BLaER1 (cell line): ENCODE measurements around the gene LIME1.

Source experiments
- H3K27ac ChIP-seq: shearing (Covaris generic); formaldehyde crosslinking; 2 replicates; pipeline ENCODE4 v1.8.1; 2022
- H3K27me3 ChIP-seq: shearing (Covaris generic); formaldehyde crosslinking; 2 replicates; pipeline ENCODE4 v1.8.1; 2022
- H3K36me3 ChIP-seq: shearing (Covaris generic); formaldehyde crosslinking; 2 replicates; pipeline ENCODE4 v1.8.1; 2022
- H3K4me1 ChIP-seq: shearing (Covaris generic); formaldehyde crosslinking; 2 replicates; pipeline ENCODE4 v1.8.1; 2022
- H3K4me2 ChIP-seq: shearing (Covaris generic); formaldehyde crosslinking; 2 replicates; pipeline ENCODE4 v1.8.1; 2022
- H3K4me3 ChIP-seq: shearing (Covaris generic); formaldehyde crosslinking; 2 replicates; pipeline ENCODE4 v1.8.1; 2022
- H3K9ac ChIP-seq: shearing (Covaris generic); formaldehyde crosslinking; 2 replicates; pipeline ENCODE4 v1.8.1; 2022
- H3K9me3 ChIP-seq: shearing (Covaris generic); formaldehyde crosslinking; 2 replicates; pipeline ENCODE4 v1.8.1; 2022
- H4K20me1 ChIP-seq: shearing (Covaris generic); formaldehyde crosslinking; 2 replicates; pipeline ENCODE4 v1.8.1; 2022
- Cebpa-rat ChIP-seq: shearing (Covaris generic); IDR thresholded peaks from 2 replicates; pipeline ENCODE4 v1.8.1; 2022

Gene LIME1

GRCh38 chr20:63731410-63731809 is 5.1 kb upstream of the LIME1 start:
- peaks cover 9% of the 10 kb centered on the region for H3K9me3 ChIP-seq
- no peak for TF ChIP-seq Cebpa-rat
- peak overlapping the region; percentile 81 for H3K4me2 ChIP-seq
- peaks cover 96% of the 10 kb centered on the region for H3K4me1 ChIP-seq
- H3K4me3 ChIP-seq: 0 out of 2 replicates have a peak overlapping the region, but pooled peaks have one; percentile 22
- no peaks in the 10 kb centered on the region for H3K27me3 ChIP-seq
- peaks cover 38% of the 10 kb centered on the region for H3K36me3 ChIP-seq
- peak overlapping the region; percentile 90 for H3K27ac ChIP-seq
- peak overlapping the region; percentile 27; the same call in 1 of the 2 replicates for H3K9ac ChIP-seq
- peaks cover 10% of the 10 kb centered on the region for H4K20me1 ChIP-seq

DNA sequence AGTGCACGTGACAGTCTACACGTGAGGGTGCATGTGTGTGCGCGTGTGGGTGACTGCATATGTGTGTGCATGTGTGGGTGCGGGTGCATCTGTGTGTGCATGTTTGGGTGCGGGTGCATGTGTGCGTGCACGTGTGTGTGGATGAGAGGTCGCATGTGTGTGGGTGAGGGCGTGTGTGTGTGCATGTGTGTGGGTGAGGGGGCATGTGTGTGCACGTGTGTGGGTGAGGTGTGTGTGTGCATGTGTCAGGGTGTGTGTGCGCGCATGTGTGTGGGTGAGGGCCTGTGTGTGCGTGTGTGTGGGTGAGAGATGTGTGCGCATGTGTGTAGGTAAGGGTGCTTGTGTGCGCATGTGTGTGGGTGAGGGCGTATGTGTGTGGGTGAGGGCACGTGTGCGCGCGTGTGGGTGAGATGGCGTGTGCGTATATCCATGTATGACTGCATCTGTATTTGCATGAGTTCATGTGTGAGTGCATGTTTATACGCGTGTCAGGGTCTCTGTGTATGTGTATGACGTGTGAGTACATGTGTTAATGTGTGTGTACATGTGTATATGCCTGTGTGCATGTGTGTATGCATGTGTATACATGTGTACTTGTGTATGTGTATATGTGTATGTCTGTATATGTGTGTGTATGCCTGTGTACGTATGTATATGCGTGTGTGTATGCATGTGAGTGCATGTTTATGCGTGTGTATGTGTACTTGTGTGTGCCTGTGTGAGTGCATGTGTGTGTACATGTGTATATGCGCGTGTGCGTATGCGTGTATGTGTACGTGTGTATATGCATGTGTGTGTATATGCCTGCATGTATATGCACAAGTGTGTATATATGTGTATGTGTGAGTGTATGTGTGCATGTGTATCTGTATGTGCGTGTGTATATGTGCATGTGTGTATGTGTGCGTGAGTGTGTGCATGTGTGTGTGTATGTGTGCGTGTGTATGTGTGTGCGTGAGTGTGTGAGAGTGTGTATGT is 4.1 kb upstream of the LIME1 start:
- Histone ChIP-seq H3K9ac (0 out of 2 replicates have a peak overlapping the region, but pooled peaks have one; percentile 29), H3K4me1 (peaks cover 99% of the 10 kb centered on the region), H3K4me2 (peak overlapping the region; percentile 81), H3K9me3 (no peaks in the 10 kb centered on the region), H3K27ac (peak overlapping the region; percentile 85; the same call in 1 of the 2 replicates), H3K36me3 (peaks cover 29% of the 10 kb centered on the region), H3K4me3 (no peak overlapping the region), H4K20me1 (peaks cover 10% of the 10 kb centered on the region), H3K27me3 (no peaks in the 10 kb centered on the region)
- TF ChIP-seq Cebpa-rat: no peak

- Histone ChIP-seq H3K4me3 (no peak overlapping the region), H3K4me1 (peaks cover 95% of the 10 kb centered on the region), H3K36me3 (peaks cover 29% of the 10 kb centered on the region), H3K27me3 (no peaks in the 10 kb centered on the region), H3K4me2 (peak overlapping the region; percentile 51), H4K20me1 (peaks cover 12% of the 10 kb centered on the region), H3K27ac (peak overlapping the region; percentile 85), H3K9ac (0 out of 2 replicates have a peak overlapping the region, but pooled peaks have one; percentile 29), H3K9me3 (no peaks in the 10 kb centered on the region)
- TF ChIP-seq Cebpa-rat: no peak
Observed at GRCh38 chr20:63733117-63733516, 3.3 kb upstream of the LIME1 start.

DNA sequence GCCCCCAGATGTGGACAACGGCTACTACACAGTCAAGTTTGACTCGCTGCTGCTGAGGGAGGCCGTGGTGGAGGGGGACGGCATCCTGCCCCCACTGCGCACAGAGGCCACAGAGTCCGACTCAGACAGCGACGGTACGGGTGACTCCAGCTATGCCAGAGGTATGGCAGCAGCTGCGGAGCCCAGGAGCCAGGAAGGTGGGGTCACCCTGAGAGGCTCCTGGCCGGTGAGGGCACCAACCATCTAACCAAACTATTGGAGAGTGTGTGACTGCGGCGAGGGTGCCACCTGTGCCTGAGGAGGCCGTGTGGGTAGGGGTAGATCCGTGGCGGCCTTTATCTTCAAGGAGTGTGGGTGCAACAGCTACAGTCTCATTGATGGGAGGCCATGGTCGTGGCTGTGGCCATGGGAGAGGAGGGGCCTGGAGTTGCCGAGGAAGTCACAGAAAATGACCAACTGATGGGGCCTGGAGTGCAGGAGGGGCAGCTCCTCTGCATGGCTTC is 2.8 kb upstream of the LIME1 start:
- Histone ChIP-seq H3K9ac (0 out of 2 replicates have a peak overlapping the region, but pooled peaks have one; percentile 29), H3K27me3 (no peaks in the 10 kb centered on the region), H4K20me1 (peaks cover 17% of the 10 kb centered on the region), H3K9me3 (no peaks in the 10 kb centered on the region), H3K4me2 (peak overlapping the region; percentile 99), H3K27ac (peak overlapping the region; percentile 85), H3K4me1 (peaks cover 95% of the 10 kb centered on the region), H3K36me3 (peaks cover 29% of the 10 kb centered on the region), H3K4me3 (no peak overlapping the region)
- TF ChIP-seq Cebpa-rat: no peak

- peak overlapping the region; percentile 85 for H3K27ac ChIP-seq
- no peak for TF ChIP-seq Cebpa-rat
- peaks cover 29% of the 10 kb centered on the region for H3K36me3 ChIP-seq
- no peak overlapping the region for H3K9ac ChIP-seq
- H3K9me3 ChIP-seq: no peaks in the 10 kb centered on the region
- no peak overlapping the region for H3K4me3 ChIP-seq
- H3K4me1 ChIP-seq: peaks cover 95% of the 10 kb centered on the region
- H3K27me3 ChIP-seq: no peaks in the 10 kb centered on the region
- H3K4me2 ChIP-seq: peak overlapping the region; percentile 99
- peaks cover 23% of the 10 kb centered on the region for H4K20me1 ChIP-seq
Observed at GRCh38 chr20:63734111-63734945, 2.1 kb upstream of the LIME1 start.

GRCh38 chr20:63734946-63735858 is 1.3 kb upstream of the LIME1 start:
- H3K4me1 ChIP-seq: peaks cover 87% of the 10 kb centered on the region
- no peak for TF ChIP-seq Cebpa-rat
- H3K9me3 ChIP-seq: no peaks in the 10 kb centered on the region
- peak overlapping the region; percentile 75; the same call in 1 of the 2 replicates for H3K9ac ChIP-seq
- peak overlapping the region; percentile 77 for H3K4me3 ChIP-seq
- peaks cover 23% of the 10 kb centered on the region for H4K20me1 ChIP-seq
- H3K27me3 ChIP-seq: no peaks in the 10 kb centered on the region
- H3K27ac ChIP-seq: peak overlapping the region; percentile 85
- H3K4me2 ChIP-seq: peak overlapping the region; percentile 99
- peaks cover 29% of the 10 kb centered on the region for H3K36me3 ChIP-seq

GRCh38 chr20:63736893-63737694 is 630 bp downstream of the LIME1 start:
- H3K4me1 ChIP-seq: peaks cover 87% of the 10 kb centered on the region
- peak overlapping the region; percentile 85 for H3K27ac ChIP-seq
- no peaks in the 10 kb centered on the region for H3K9me3 ChIP-seq
- peak overlapping the region; percentile 99 for H3K4me2 ChIP-seq
- peaks cover 38% of the 10 kb centered on the region for H3K36me3 ChIP-seq
- no peak for TF ChIP-seq Cebpa-rat
- peaks cover 34% of the 10 kb centered on the region for H4K20me1 ChIP-seq
- H3K9ac ChIP-seq: peak overlapping the region; percentile 75
- peak overlapping the region; percentile 77 for H3K4me3 ChIP-seq
- no peaks in the 10 kb centered on the region for H3K27me3 ChIP-seq

GRCh38 chr20:63737695-63737944 is 1.2 kb downstream of the LIME1 start:
- H3K36me3 ChIP-seq: peaks cover 42% of the 10 kb centered on the region
- H3K9me3 ChIP-seq: no peaks in the 10 kb centered on the region
- H3K4me2 ChIP-seq: peak overlapping the region; percentile 99
- H3K4me3 ChIP-seq: peak overlapping the region; percentile 77
- no peaks in the 10 kb centered on the region for H3K27me3 ChIP-seq
- H4K20me1 ChIP-seq: peaks cover 34% of the 10 kb centered on the region
- peak overlapping the region; percentile 75; the same call in 1 of the 2 replicates for H3K9ac ChIP-seq
- no peak for TF ChIP-seq Cebpa-rat
- peak overlapping the region; percentile 85 for H3K27ac ChIP-seq
- peaks cover 84% of the 10 kb centered on the region for H3K4me1 ChIP-seq
